Stomach smooth muscle (tissue), 2 donors: ENCODE measurements around the gene KCTD17.

Experiments
- H3K27ac ChIP-seq: one replicate; pipeline ENCODE4 v1.7.0; 2013; ENCODE audit warnings: mild to moderate bottlenecking, low read length, inconsistent platforms
- H3K27me3 ChIP-seq, 2 donors: one replicate each; pipeline ENCODE4 v1.7.0; 2013; ENCODE audit warnings: low read length in 2 of 2; ENCODE audit not compliant: insufficient read depth in 2 of 2, control insufficient read depth in 1 of 2
- H3K36me3 ChIP-seq, 2 donors: one replicate each; pipeline ENCODE4 v1.7.0; 2013; ENCODE audit warnings: low read length in 2 of 2; ENCODE audit not compliant: control insufficient read depth in 2 of 2, insufficient read depth in 2 of 2
- H3K4me1 ChIP-seq: one replicate; pipeline ENCODE4 v1.7.0; 2013; ENCODE audit warnings: low read length; ENCODE audit not compliant: control insufficient read depth, insufficient read depth
- H3K4me3 ChIP-seq, 2 donors: one replicate each; pipeline ENCODE4 v1.7.0; 2013; ENCODE audit warnings: low read length in 2 of 2
- H3K9ac ChIP-seq, 2 donors: one replicate each; pipeline ENCODE4 v1.7.0; 2013; ENCODE audit warnings: low read length in 2 of 2, mild to moderate bottlenecking in 1 of 2
- H3K9me3 ChIP-seq, 2 donors: one replicate each; pipeline ENCODE4 v1.7.0; 2013; ENCODE audit warnings: low read length in 2 of 2; ENCODE audit not compliant: control insufficient read depth in 2 of 2
- donor health status: healthy.
- donor health status: Pancreatic carcinoma.

KCTD17 gene

DNA sequence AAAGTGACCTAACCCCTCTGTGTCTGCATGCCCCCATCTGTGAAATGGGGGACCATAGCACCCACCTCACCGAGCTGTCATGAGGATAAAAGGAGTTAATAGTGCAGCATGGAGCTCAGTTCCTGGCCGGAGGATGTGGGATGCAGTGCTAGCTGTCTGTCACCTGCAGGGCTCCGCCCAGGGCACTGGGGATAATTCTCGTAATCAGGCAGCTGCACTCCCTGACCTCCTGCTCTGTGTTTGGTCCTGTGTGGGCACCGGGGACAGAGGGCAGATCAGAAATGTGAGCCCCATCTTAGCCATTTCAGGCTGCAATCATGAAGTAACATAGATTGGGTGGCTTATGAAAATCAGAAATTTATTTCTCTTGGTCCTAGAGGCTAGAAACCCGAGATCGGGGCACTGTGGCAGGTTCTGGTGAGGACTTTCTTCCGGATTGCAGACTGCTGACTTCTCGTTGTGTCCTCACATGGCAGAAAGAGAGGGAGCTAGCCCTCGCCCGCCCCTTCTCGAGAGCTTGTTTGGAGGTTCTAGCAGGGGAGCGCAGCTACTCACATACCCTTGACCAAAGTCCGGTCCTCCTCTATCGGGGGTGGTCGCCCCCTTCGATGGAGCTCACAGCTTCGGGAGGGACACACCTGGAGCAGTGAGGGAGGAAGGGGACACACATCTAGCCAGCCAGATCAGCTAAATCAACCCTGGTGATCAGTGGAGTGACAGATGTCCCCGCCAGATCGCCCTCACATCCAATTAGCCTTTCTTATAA is 3.2 kb downstream of the KCTD17 start:
- Histone ChIP-seq H3K36me3 (peaks cover 20 to 24% of the 10 kb centered on the region in 2 donors), H3K27me3 (no peaks in the 10 kb centered on the region), H3K4me3 (no peak overlapping the region), H3K9me3 (no peaks in the 10 kb centered on the region), H3K27ac (no peak overlapping the region), H3K4me1 (peaks cover 9% of the 10 kb centered on the region), H3K9ac (no peak overlapping the region)

DNA sequence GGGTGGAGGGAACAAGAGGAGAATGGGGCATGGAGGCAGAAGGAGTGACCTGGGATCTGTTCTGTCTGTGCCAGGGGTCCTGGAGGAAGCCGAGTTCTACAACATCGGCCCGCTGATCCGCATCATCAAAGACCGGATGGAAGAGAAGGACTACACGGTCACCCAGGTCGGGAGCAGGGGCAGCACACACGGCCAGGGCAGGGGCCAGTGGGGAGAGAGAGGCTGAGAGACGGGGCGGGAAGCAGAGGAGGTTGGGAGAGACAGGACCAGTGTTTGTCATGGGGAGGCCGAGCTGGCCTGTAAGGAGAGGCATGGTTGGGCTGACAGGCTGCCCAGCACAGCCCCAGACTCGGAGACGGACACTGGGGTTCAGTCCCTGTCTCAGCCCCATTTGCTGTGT is 4.7 kb downstream of the KCTD17 start:
- no peak overlapping the region for H3K9ac ChIP-seq
- no peak overlapping the region for H3K27ac ChIP-seq
- H3K9me3 ChIP-seq: no peaks in the 10 kb centered on the region
- H3K4me1 ChIP-seq: peaks cover 9% of the 10 kb centered on the region
- no peak overlapping the region for H3K4me3 ChIP-seq
- no peaks in the 10 kb centered on the region for H3K27me3 ChIP-seq
- peaks cover 20 to 24% of the 10 kb centered on the region in 2 donors for H3K36me3 ChIP-seq

DNA sequence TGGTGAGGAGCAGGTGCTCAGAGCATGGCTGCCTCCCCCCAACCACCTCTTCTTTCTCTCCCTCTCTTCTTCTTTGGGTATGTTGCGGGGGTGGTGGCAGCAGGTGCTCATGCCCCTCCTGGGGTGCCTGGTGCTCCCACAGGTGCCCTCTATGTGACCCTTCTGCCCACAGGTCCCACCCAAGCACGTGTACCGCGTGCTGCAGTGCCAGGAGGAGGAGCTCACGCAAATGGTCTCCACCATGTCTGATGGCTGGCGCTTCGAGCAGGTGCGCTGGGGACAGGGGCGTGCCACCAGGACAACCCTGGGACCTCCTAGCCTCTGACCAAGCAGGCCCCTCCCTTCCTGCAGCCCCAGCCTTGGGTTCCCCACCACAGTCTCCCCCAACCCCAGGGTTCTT is 5.7 kb downstream of the KCTD17 start:
- Histone ChIP-seq H3K27ac (no peak overlapping the region), H3K4me1 (peaks cover 5% of the 10 kb centered on the region), H3K9me3 (no peaks in the 10 kb centered on the region), H3K27me3 (no peaks in the 10 kb centered on the region), H3K4me3 (no peak overlapping the region), H3K36me3 (peaks cover 20 to 24% of the 10 kb centered on the region in 2 donors), H3K9ac (no peak overlapping the region)

DNA sequence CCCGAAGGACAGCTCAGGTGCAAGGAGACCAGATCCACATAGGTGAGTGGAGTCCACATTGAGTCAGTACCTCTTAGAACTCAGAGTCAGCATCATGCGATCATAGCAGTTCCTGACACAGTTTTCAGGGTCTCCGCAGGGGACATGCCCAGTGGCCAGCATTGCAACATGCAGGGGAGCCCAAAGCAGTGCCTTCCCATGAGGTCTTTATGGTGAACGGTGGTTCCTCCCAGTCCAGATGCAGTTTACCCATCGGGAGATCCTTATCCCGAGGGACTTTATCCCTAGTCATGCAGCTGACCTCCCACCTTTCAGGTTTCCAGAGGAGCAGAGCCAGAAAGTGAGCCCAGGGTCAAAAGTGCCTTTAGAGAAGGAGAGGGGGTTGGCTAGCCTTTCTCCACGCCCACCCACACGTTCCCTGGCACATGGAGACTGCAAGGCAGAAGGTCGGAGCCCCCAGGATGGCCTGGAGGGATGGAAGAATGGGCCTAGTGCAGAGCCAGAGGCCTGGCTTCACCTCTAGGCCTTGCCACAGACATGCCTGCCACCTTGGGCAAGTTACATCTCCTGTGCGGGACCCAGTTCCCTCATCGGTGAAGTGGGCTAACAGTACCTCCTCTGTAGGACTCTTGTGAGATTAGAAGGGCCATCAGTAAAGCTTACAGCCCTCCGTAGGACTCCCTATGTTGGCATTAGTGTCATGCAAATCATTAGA is 6.4 kb downstream of the KCTD17 start:
- H3K36me3 ChIP-seq: peaks cover 20 to 24% of the 10 kb centered on the region in 2 donors
- H3K4me1 ChIP-seq: peaks cover 2% of the 10 kb centered on the region
- no peak overlapping the region for H3K9ac ChIP-seq
- no peaks in the 10 kb centered on the region for H3K27me3 ChIP-seq
- no peak overlapping the region for H3K4me3 ChIP-seq
- H3K9me3 ChIP-seq: no peaks in the 10 kb centered on the region
- H3K27ac ChIP-seq: no peak overlapping the region

DNA sequence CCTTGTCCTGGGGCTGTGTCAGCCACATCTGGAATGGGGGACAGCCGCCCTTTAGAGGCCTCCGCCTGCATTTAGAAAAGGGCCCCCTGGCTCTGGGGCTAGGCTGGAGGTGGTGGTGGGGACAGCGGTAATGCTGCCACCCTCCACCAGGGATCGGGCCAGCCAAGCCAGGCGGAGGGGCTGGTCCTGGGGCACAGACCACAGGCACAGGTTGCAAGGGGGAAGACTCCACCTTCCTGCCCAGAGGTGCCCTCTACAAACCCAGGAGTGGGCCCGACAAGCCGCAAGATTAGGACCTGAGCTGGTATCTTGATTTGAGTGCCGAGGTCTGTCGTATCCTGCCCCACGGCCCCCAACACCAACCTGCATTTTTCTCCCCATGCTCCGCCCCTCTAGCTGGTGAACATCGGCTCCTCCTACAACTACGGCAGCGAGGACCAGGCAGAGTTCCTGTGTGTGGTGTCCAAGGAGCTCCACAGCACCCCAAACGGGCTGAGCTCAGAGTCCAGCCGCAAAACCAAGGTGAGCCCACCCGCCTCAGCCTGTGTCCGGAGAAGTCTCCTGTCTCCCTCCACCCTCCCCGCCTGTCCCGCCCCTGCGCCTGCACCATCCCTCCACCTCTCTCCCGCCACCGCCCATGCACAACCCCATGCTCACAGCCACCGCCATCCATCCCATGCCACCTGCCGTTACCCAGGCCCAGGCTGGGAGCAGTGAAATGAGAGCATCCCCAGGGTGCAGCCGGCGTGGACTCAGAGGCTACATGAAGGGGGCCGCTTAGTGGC is 7.6 kb downstream of the KCTD17 start:
- H3K36me3 ChIP-seq: peaks cover 20 to 22% of the 10 kb centered on the region in 2 donors
- H3K27ac ChIP-seq: no peak overlapping the region
- H3K4me3 ChIP-seq: no peak overlapping the region
- H3K27me3 ChIP-seq: no peaks in the 10 kb centered on the region
- no peaks in the 10 kb centered on the region for H3K9me3 ChIP-seq
- no peak overlapping the region for H3K9ac ChIP-seq
- H3K4me1 ChIP-seq: peaks cover under 1% of the 10 kb centered on the region

DNA sequence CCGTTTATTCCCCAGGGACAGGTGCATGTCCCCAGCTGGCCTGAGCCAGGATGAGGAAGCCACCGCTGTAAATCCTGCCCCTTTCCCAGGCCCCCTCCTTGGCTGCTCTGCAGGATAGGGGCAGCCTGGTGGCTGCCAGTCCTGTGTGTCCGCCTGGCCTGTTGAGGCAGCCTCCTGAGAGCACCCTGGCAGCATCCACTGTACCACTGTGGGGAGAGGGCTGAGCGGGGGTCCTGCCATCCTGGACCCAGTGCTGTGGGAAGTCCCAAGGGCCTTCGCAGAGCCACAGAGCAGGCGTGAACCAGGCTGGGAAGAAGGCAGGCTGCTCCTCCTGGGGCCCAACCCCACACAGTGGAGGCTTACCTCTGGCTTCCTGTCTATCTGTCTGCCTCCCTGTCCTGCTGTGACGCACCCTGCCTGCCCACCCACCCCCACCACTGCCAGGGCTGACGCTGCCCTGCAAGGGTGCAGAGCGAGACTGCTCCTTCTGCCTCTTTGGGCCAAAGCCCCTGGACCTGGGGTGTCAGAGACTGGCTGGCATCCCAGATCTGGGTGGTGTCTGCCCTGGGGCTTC is 8.4 kb downstream of the KCTD17 start:
- Histone ChIP-seq H3K4me1 (no peaks in the 10 kb centered on the region), H3K27me3 (no peaks in the 10 kb centered on the region), H3K4me3 (no peak overlapping the region), H3K27ac (no peak overlapping the region), H3K9me3 (no peaks in the 10 kb centered on the region), H3K9ac (no peak overlapping the region), H3K36me3 (peaks cover 20 to 22% of the 10 kb centered on the region in 2 donors)

DNA sequence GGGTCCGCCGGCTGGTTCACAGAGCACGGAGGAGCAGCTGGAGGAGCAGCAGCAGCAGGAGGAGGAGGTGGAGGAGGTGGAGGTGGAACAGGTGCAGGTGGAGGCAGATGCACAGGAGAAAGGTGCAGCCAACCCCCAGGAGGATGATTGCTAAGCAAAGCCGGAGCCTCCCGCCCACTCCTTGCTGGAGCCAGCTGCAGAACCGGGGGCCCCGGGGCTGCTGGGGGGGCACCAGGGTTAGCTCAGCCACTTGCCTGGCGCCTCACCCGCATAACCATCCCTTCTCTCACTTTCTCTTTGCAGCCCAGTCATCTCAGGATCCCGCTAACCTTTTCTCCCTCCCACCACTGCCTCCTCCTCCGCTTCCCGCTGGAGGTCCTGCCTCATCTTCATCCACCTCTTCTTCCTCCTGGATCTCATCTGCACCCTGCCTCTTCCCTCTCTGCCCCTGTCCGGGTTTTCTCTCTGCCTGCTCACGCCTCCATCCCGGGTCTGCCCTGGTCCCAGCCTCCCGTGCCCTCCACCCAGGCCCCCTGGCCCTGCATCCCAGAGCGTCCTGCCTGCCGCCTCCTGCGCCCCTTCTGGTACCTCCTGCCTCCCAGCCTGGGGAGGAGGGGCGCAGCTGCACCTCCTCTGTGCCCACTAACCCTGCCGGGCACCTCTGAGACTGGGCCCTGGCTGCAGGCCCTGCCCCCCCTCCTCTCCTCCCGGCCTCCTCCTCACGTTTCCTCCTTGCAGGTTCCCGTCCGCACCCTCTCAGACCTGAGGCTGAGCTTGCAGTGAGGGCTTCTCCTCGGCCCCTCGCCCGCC is 9.5 kb downstream of the KCTD17 start:
- H3K4me3 ChIP-seq: no peak overlapping the region
- H3K27me3 ChIP-seq: peaks cover 0 to under 1% of the 10 kb centered on the region in 2 donors
- no peak overlapping the region for H3K27ac ChIP-seq
- H3K9me3 ChIP-seq: no peaks in the 10 kb centered on the region
- H3K4me1 ChIP-seq: no peaks in the 10 kb centered on the region
- H3K9ac ChIP-seq: no peak overlapping the region
- peaks cover 13 to 16% of the 10 kb centered on the region in 2 donors for H3K36me3 ChIP-seq

DNA sequence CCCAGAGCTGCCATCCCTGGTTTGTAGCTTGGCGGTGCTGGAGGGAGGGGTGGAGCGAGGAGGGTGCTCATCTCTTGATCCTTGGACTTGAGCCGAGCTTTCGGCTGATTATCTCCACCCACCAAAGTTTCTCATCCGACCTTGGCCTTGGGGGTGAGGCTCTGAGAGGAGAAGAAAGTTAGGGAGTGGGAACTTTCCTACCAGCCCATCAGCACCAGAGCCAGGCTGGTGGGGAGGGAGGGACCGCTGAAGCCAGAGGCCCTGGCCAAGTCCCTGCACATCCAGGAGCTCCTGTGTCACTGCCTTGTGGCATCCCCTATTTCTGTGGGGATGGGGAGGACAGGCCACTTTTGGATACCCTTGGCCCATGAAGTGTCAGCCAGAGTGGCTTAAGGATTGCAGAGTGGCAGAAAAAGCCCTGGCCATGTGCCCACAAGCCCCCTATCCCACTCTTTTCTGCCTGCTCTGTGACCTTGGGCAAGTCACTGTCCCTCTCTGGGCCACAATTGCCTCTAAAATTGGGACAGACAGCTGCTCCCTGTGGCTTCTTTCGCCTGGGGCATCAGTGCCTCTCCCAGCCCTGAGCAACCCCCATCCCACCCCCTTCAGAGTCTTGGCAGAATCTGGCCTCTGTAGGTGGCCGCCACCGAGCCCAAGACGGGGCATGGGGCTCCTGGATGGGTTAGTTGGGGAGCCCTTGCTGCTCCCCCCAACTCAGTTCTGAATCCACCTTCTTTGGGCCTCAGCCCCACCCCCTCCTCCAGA is 10.3 kb downstream of the KCTD17 start:
- H3K4me1 ChIP-seq: no peaks in the 10 kb centered on the region
- H3K9ac ChIP-seq: no peak overlapping the region
- peaks cover 3 to 4% of the 10 kb centered on the region in 2 donors for H3K27me3 ChIP-seq
- H3K36me3 ChIP-seq: peaks cover 8% of the 10 kb centered on the region in 2 donors
- H3K9me3 ChIP-seq: no peaks in the 10 kb centered on the region
- no peak overlapping the region for H3K4me3 ChIP-seq
- H3K27ac ChIP-seq: no peak overlapping the region

DNA sequence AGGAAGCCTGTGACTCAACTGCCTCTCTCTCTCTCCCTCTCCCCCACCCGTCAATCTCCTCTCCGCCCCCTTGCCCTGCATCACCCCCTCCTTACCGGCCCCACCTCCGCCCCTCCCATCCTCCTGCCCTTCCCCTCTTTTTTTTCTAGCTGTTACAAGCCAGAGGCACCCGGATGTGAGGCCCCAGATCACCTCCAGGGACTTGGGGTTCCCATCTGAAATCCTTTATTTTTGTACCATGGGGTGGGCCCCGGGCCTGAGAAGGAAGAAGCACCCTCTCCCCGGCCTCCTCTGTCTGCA is 10.8 kb downstream of the KCTD17 start:
- peaks cover 4% of the 10 kb centered on the region in 2 donors for H3K27me3 ChIP-seq
- H3K9me3 ChIP-seq: no peaks in the 10 kb centered on the region
- H3K36me3 ChIP-seq: peaks cover 3 to 5% of the 10 kb centered on the region in 2 donors
- no peak overlapping the region for H3K27ac ChIP-seq
- H3K4me3 ChIP-seq: no peak overlapping the region
- no peak overlapping the region for H3K9ac ChIP-seq
- no peaks in the 10 kb centered on the region for H3K4me1 ChIP-seq
